NCI-H82 treated with DMSO at 0.1 percent for 48 hours (cell line): ENCODE results near the gene FASTK.
A peak's percentile ranks its signal among the peaks of the same experiment; 100 is the strongest.

Experiments used
- DNase-seq: peaks from one replicate; lab custom pipeline; 2025; ENCODE audit not compliant: unreplicated experiment; lab: John Stamatoyannopoulos, UW

Gene FASTK

DNA sequence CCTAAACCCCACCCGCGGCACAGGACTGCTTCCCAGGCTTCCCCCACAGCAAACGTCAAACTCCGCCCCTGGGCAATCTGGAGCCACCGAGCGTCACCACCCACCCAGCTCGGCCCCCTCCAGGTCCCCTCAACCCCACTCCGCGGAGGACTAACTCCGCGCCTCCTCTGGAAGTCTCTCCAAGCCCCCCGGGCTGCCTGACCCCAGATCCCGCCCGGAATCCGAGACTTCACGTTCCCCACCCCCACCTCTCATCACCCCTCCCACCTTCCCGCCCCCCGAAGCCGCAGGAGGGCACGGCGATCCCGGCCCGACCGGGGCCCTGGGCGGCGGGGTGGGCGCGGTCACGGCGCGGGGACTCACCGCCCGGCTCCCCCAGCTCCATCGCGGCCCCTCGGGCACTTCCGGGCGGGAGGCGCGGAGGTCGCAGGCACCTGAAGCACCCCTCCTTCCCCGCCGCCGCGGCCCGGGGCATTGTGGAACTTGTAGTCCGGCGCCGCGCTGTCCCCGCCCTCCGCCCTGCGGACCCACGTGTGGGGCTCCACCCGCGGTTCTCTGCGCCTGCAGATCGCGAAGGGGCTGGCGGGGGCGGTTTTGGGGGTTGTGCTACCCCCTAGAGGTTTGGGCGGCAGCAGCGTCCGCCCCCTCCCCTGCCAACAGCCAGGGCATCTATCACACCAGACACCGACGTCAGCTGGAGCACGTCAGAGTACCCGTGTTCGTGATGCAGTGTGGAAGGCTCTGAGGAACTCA lies 2.6 kb upstream of the FASTK start, which contains the start of gene TMUB1:
TSS of gene TMUB1 (minus strand) at position 423 of the 753 bp plus-strand sequence. CDS start 930 bp downstream, outside the sequence.
- peak; percentile 44 for DNase-seq

DNA sequence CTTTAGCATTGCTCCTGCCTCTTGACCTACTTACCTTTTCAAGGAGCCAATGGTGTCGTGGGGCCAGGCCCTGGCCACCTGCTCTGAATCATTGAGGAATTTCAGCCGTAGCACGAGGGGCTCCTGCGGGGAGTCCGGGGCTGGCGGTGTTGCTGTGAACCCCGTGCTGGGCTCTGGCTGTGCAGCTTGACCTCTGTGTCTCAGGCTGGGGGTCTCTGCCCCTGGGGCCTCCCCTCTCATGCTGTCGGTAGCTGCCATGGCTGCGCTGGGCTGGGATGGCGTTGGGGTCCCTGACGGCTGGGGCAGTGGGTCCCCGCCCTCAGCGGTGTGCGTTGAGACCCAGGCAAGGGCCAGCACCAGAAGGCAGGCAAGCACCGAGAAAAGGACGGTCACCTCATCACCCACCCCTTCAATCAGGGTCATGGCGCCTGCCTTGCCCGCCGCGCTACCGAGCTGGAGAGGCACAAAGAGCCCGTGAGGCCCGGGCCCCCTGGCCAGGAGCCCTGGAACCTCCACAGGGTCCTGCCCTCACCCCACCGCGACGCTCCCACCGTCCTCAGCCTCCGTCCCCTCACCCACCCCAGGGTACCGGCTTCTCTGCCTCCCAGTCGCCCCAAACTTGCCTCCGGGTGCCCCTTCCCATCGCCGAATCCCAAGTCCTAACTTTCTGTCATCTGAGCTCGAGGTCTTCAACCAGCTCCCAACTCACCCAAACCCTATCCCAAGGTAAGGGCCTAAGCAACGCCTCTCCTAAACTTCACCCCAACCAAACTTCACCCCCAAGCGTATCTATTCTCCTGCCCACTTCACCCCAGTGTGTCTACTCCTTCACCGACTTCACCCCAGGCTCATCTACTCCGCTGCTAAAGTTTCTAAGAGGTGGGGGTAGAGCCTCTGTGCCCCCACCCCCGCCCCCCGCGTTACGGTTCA lies 1.8 kb upstream of the FASTK start:
- no peak for DNase-seq

DNA sequence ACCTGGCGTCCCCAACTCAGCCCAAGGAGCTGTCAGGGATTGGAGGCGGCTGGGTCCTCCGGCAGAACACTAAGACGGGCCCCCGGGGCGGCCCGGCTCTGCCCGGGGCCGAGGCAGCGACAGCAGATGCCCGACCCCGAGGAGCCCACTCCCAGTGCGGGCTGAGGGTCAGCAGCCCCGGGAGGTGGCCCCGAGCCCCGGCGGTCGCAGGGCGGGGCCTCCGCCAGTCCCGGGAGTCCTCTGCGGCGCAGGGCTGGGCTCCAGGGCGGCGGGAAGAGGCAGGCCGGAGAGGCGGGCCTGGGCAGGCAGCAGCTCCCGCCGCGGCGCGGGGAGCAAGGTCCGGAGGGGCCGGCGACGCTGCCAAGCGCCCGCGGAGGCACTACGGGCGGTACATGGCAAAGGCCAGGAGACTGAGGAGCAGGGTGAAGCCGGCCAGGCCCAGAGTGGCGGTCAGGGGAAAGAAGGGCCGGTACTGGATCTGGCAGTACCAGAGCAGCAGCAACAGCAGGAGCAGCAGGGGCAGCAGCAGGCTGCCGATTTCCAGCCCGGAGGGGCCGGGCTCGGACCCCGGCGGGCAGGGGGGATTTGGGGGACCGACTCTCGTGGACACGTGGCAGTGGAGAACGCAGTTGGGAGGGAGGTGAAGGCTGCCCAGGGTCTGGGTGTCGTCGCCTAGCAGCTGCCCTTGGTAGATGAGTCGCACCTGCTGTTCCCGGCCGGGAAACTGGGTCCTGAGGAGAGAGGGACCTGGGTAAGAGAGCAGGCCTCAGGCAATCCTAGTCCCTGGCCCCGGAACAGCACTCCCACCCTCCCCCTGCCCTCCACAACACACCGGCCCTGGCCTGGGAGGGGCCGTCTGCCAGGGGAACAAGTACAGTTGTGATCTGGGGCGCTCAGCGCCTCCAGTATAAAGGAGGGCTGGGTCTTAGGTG lies 827 bp upstream of the FASTK start:
- DNase-seq = no peak

DNA sequence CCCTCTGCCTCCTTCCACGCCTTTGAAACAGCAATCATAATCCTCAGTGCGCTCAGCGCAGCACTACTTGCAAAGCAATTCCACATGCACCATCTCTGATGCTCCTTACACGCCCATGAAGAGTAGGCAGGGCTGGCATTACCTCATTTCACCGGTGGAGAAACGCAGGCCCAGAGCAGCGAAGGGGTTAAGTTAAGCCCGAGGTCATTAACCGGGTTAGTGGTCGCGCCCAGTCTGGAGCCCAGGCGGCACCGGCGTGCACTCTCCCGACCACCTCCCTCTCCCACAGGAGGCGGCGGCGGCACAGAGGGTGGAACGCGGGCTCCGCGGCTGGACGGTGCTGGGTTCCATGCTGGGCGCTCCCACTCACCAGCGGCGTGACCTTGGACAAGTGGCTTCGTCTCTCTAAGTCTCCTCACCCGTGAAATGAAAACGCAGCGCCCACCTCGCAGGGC lies 515 bp downstream of the FASTK start:
- DNase-seq = no peak

DNA sequence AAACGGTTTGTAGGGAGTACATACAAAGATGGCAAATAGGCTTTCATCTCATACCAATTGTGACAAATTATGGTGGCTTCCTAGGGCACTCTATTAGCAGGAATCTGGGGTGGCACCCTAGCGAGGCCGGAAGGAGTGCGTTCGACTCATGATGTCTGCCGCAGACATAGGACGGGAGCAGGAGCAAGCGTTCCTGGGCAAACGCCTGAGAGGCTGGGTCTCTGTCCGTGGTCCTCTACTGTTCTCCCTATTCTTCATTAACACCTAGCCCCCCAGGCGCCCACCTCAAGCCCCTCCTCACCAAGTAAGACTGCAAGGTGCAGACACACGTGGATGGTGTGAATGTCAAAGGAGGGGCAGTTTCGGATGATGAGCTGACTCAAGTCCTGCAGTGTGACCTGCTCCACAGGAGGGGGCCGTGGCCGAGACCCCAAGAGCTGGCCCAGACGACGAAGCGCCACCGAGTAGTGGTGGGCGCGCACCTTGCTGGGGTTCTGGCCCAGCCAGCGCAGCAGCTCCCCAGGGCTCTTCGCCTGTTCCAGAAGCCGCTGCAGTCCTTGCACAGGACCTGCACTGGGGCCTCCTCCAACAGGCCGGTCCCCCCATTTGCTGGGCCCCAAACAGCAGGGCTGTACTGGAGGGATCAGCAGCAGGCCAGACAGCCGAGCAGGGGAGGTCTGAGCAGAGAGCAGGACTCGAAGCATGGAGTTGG lies 1.3 kb downstream of the FASTK start:
- DNase-seq = no peak

DNA sequence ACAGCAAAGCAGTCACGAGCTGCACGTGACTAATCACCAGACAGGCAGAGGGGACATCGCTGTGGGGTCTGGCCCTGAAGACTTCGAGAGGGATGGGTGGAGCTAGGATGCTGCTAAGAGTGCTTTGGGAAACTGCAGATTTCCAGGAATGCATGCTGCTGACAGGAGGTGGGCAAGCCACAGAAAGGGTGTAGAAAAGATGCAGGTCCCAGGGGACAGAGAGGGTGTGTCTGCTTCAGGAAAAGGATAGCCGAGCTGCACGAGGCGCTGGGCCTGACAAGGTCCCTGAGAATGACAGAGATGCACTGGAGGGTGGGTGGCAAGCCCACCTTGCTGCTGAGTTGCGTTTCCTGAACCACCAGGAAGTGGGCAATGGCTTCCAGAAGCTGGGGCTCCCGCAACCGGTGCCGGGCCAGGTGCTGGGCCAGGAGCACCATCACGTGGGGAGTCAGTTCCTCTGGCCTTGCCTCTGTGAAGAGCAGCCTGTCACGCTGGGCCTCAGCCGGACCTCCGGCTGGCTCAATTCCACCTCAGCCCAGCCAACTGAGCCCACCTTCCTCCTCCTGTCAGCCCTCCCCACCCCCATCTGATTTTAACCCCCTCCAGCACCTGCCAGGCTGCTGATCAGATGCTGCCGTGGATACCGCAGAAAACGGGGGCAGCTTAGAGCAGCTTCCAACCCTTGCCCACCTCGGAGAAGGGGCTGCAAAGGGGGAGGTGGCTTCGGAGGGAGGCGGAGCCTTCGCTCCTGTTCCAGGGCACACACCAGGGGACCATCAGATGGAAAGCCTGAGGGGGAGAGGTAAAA lies 2.2 kb downstream of the FASTK start:
- DNase-seq = no peak

DNA sequence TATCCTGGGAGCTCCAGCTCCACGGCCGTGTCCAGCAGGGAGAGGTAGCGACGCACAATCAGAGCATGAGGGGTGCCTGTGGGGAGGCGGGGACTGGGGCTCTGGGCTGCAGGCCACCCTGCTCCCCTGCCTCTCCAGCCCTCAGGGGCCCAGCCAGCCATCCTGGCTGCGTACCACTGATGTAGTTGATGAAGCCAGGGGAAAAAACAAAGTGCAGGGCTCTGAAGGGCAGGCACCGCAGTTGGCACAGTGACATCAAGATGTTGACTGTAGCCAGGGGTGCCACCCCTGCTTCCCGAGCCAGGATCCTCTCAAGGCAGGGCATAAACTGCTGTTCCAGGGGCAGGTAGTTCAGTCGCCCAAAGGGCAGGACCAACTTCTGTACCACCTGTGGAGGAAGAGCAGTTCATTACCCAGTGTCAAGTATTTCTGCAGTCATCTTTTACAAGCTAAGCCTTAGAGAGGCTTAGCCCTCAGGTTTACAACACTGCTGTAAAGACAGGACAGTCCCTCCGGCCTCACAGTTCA lies 2.8 kb downstream of the FASTK start:
- DNase-seq = no peak

DNA sequence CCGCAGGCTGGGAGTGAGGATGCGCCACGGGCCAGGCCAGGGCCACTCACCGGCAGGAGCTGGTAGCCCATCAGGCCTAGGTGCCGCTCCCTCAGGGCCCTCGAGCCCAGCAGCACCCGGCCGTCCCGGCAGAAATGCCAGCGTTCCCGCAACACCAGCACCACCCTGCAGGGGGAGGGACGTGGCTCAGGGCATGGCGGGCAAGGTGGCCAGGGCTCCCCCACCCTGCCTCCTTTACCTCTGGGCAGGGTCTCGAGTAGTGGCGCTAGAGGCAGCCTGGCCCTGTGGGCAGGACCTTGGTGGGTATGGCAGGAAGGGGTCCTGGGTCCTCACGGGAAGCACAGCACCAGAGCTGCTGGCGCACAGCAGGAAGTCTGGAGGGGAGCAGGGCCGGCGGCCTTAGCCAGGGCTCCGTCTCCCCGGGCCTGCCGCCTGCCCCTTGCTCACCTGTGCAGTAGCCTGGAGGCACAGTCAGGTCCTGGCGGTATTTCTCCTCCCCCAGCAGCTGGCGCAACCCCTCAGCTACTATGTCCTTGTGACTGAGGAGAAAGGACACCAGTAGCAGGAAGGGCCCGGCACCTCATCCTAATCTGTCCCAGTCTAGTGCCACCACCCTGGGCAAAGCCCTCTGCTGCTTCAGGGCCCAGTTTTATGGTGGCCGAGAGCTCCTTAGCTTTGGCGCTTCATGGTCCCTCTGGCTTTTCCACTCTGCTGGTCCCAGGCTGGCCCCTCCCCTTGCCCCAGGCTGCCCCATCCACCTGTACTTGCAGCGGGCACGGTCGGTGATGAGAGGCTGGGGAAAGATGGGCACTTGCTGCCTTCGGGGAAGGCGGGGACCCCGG lies 3.5 kb downstream of the FASTK start:
- no peak for DNase-seq

DNA sequence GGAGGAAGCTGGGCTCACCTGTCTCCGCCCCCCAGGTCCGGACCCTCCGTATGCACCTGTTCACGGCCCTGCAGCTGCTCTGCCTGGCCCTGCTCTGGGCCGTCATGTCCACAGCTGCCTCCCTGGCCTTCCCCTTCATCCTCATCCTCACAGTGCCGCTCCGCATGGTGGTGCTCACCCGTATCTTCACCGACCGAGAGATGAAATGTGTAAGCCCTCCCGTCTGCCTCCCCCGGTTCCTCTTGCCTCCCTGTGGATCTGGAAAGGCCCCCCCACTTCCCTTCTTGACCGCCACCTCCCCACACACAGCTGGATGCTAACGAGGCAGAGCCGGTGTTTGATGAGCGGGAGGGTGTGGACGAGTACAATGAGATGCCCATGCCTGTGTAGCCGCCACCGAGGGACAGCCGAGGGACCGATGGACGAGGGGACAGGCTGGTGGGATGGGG lies 4.6 kb downstream of the FASTK start:
- DNase-seq = no peak

DNA sequence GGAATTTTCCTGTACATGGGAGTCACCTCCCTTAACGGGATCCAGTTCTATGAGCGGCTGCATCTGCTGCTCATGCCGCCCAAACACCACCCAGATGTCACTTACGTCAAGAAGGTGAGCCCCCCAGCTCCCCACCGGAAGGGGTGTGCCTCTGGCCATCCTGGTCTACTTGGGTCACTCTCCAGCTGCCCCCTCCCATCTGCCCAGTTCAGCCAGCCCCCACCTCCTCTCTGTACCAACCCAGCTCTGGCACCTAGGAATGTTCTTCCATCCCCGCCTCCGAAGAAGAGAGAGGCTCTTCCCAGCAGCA lies 5.0 kb downstream of the FASTK start:
- no peak for DNase-seq

DNA sequence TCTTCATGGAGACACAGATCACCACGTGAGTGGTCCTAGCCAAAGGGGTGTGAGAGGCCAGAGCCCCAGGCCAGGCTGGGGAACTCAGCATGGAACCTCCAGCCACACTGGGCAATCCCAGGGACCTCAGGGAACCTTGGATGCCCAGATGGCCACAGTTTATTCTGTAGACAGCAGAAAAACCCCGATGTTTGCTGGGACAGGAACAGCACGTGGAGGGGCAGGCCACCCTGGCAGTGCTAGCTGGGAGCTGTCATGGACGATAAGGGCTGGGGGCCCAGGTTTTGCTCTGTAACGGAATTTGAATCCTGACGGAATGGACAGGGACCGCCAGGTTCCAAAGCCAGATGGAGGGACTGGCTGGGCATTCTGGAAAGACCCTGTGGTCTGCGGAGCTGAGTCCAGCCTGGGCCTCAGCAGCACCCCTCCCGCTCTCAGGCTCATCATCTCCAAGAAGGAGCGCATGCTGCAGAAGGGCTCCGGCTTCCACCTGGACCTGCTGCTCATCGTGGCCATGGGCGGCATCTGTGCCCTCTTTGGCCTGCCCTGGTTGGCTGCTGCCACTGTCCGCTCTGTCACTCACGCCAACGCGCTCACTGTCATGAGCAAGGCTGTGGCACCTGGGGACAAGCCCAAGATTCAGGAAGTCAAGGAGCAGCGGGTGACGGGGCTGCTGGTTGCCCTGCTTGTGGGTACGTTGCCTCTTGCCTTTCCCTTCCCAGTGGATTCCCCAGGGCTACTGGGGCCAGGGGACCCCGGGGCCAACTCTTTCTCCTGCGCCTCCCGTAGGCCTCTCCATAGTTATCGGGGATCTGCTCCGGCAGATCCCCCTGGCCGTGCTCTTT lies 5.6 kb downstream of the FASTK start:
- DNase-seq = no peak

DNA sequence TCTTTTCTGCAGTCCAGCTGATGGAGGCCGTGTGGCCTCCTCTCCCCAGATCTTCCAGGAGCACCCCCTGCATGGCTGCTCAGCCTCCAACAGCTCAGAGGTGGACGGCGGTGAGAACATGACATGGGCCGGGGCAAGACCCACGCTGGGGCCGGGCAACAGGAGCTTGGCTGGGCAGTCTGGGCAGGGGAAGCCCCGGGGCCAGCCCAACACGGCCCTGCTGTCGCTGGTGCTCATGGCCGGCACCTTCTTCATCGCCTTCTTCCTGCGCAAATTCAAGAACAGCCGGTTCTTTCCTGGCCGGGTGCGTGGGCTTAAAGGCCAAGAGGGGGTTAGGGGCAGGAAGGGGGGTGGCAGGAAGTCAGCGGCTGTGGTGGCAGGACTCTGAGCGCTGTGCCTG lies 6.6 kb downstream of the FASTK start:
- no peak for DNase-seq

DNA sequence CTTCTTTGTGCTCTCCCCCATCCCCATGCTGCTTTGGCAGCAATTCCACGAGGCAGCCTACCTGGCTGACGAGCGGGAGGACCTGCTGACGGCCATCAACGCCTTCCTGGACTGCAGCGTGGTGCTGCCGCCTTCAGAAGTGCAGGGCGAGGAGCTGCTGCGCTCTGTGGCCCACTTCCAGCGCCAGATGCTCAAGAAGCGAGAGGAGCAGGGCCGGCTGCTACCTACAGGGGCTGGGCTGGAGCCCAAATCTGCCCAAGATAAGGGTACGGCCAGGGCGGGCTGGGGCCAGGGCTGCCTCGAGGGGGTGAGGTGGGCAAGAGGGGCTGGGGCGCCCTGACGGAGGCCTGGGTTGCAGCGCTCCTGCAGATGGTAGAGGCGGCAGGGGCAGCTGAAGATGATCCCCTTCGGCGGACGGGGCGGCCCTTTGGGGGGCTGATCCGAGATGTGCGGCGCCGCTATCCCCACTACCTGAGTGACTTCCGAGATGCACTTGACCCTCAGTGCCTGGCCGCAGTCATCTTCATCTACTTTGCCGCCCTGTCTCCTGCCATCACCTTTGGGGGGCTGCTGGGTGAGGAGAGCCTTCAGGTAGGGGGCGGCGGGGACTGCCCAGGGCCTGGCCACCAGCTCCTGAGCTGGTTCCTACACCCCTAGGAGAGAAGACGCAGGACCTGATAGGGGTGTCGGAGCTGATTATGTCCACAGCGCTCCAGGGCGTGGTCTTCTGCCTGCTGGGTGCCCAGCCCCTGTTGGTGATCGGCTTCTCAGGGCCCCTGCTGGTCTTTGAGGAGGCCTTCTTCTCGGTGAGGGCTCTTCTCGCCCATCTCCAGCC lies 9.4 kb downstream of the FASTK start:
- DNase-seq = no peak

DNA sequence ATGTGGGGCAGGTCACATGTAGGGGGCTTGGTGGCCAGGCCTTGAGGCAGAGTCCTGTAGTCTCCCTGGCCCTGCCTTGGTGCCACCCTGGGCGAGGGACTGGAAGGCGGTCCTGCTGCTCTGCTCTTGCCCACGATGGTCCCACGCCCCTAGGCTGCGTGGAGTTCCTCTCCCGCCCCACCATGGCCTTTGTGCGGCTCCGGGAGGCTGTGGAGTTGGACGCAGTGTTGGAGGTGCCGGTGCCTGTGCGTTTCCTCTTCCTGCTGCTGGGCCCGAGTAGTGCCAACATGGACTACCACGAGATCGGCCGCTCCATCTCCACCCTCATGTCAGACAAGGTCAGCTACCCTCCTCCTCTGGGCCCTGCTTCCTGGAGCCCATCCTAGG lies 10.0 kb downstream of the FASTK start:
- DNase-seq = no peak

DNA sequence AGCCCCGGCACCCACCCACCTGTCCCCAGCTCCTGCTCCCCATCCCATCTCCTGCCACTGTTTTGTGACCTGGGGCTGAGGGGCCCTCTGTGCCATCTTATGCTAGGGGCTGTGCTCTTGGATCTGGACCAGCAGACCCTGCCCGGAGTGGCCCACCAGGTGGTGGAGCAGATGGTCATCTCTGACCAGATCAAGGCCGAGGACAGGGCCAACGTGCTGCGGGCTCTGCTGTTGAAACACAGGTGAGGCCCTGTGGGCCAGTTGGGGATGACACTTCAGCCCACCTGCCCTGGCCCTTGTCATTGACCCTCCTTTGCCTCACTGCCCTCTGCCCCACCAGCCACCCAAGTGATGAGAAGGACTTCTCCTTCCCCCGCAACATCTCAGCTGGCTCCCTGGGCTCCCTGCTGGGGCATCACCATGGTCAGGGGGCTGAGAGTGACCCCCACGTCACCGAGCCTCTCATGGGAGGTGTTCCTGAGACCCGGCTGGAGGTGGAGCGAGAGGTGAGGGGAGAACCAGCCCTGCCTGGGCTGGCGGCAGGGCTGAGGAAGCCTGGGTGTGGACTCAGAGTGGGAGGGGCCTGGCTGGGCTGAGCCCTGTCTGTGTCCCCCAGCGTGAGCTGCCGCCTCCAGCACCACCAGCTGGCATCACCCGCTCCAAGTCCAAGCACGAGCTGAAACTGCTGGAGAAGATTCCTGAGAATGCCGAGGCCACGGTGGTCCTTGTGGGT lies 10.6 kb downstream of the FASTK start:
- DNase-seq = no peak
